ENCODE results near the gene DGKI.

DGKI gene

DNA sequence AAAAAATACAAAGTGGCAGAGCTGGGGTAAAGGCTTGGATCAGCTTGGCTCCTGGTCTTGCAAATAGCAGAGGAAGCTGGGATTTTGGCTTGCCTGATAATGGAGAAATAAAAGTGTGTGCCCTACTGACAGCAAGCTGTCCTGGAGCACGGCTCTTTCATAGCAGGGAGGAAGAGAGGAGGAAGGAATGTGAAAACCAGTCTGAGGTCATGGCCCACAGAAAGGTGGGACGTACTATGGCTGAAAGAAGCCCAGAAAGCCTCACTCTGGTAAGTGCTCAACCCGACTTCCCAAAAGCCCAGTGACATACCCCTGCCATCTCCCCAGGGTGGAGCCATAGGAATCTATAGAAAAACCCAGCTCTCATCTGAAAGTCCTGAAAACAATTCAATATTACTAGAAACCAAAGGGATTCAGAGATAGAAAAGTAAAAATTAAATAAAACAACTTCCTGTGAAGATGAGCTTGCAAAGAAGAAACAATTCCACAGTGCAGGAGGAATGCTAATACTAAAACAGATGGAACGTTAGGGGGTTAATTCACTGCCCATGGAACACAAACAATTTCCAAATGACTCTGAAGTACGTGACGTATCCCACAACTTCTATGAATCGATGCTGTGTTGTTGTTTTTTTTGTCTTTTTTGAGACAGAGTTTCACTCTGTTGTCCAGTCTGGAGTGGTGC lies 256.6 kb downstream of the DGKI start:
- H3K9ac ChIP-seq (ENCODE audit: low read length) = no peak overlapping the region
- no peak overlapping the region for H3K4me3 ChIP-seq (ENCODE audit: low read length)
- no peak overlapping the region for H2AFZ ChIP-seq (ENCODE audit: low read depth, low read length)
- no peak overlapping the region for H3K27ac ChIP-seq (ENCODE audit: low read length)
- no peaks in the 10 kb centered on the region for H3K79me2 ChIP-seq (ENCODE audit: low read length)
- H3K4me2 ChIP-seq (ENCODE audit: low read length) = no peak overlapping the region
- no peaks in the 10 kb centered on the region for H3K36me3 ChIP-seq (replicated peaks; ENCODE audit: low read depth, low read length)
- TF ChIP-seq, protein P1, sequence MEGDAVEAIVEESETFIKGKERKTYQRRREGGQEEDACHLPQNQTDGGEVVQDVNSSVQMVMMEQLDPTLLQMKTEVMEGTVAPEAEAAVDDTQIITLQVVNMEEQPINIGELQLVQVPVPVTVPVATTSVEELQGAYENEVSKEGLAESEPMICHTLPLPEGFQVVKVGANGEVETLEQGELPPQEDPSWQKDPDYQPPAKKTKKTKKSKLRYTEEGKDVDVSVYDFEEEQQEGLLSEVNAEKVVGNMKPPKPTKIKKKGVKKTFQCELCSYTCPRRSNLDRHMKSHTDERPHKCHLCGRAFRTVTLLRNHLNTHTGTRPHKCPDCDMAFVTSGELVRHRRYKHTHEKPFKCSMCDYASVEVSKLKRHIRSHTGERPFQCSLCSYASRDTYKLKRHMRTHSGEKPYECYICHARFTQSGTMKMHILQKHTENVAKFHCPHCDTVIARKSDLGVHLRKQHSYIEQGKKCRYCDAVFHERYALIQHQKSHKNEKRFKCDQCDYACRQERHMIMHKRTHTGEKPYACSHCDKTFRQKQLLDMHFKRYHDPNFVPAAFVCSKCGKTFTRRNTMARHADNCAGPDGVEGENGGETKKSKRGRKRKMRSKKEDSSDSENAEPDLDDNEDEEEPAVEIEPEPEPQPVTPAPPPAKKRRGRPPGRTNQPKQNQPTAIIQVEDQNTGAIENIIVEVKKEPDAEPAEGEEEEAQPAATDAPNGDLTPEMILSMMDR (IDR thresholded peaks at IDR 0.05; ENCODE audit: low read depth, low read length) = no peak
- TF ChIP-seq EZH2phosphoT487 (IDR thresholded peaks at IDR 0.05; ENCODE audit: low read depth) = no peak
- peaks cover 4% of the 10 kb centered on the region; the same call in 1 of the 2 replicates for H3K4me1 ChIP-seq (ENCODE audit: low read length)
- no peaks in the 10 kb centered on the region for H4K20me1 ChIP-seq (ENCODE audit: insufficient read depth, low read length)
- H3K27me3 ChIP-seq (ENCODE audit: low read depth, low read length) = peaks cover 22% of the 10 kb centered on the region
- no peaks in the 10 kb centered on the region for H3K9me3 ChIP-seq (ENCODE audit: insufficient read depth, low read length)

- H3K4me2 ChIP-seq (ENCODE audit: low read length) = no peak overlapping the region
- H3K4me1 ChIP-seq (ENCODE audit: low read length) = no peaks in the 10 kb centered on the region
- H2AFZ ChIP-seq (ENCODE audit: low read depth, low read length) = no peak overlapping the region
- H3K27ac ChIP-seq (ENCODE audit: low read length) = no peak overlapping the region
- no peaks in the 10 kb centered on the region for H3K9me3 ChIP-seq (ENCODE audit: insufficient read depth, low read length)
- H3K9ac ChIP-seq (ENCODE audit: low read length) = no peak overlapping the region
- no peaks in the 10 kb centered on the region for H3K36me3 ChIP-seq (replicated peaks; ENCODE audit: low read depth, low read length)
- no peaks in the 10 kb centered on the region for H3K79me2 ChIP-seq (ENCODE audit: low read length)
- H3K27me3 ChIP-seq (ENCODE audit: low read depth, low read length) = peaks cover 22% of the 10 kb centered on the region
- no peak overlapping the region for H3K4me3 ChIP-seq (ENCODE audit: low read length)
- no peaks in the 10 kb centered on the region for H4K20me1 ChIP-seq (ENCODE audit: insufficient read depth, low read length)
- TF ChIP-seq, protein P1 (IDR thresholded peaks at IDR 0.05; ENCODE audit: low read depth, low read length) = no peak
- no peak for TF ChIP-seq EZH2phosphoT487 (IDR thresholded peaks at IDR 0.05; ENCODE audit: low read depth)
These were observed 259.4 kb downstream of the DGKI start for GRCh38 chr7:137587326-137587725.

DNA sequence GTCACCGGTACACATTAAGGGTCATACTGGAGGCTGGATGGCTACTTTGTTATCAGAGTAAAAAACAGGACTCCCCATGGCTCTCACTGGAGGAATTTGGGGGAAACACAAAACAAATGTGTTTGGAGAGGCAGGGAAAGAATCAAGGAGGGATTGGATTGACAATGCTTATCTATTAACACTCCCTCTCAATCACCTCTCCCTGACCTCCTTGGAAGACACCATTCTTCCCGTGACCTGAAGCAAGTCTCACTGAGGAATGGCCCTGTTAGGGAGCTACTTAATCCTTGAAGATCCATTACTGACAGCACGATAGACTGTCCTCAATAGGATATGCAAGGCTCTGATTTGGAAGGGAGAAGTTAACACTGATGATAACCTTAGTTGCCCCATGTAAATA lies 261.2 kb downstream of the DGKI start:
- Histone ChIP-seq H3K4me1 (ENCODE audit: low read length) (no peaks in the 10 kb centered on the region), H3K27me3 (ENCODE audit: low read depth, low read length) (peaks cover 18% of the 10 kb centered on the region), H3K27ac (ENCODE audit: low read length) (no peak overlapping the region), H3K9me3 (ENCODE audit: insufficient read depth, low read length) (no peaks in the 10 kb centered on the region), H3K9ac (ENCODE audit: low read length) (no peak overlapping the region), H3K4me2 (ENCODE audit: low read length) (no peak overlapping the region), H3K4me3 (ENCODE audit: low read length) (no peak overlapping the region), H3K36me3 (replicated peaks; ENCODE audit: low read depth, low read length) (no peaks in the 10 kb centered on the region), H4K20me1 (ENCODE audit: insufficient read depth, low read length) (no peaks in the 10 kb centered on the region), H3K79me2 (ENCODE audit: low read length) (no peaks in the 10 kb centered on the region), H2AFZ (ENCODE audit: low read depth, low read length) (no peak overlapping the region)
- TF ChIP-seq EZH2phosphoT487 (IDR thresholded peaks at IDR 0.05; ENCODE audit: low read depth) = no peak
- TF ChIP-seq, protein P1 (IDR thresholded peaks at IDR 0.05; ENCODE audit: low read depth, low read length) = no peak

- Histone ChIP-seq H3K27me3 (ENCODE audit: low read depth, low read length) (no peaks in the 10 kb centered on the region; the same call in 1 of the 2 replicates), H3K4me1 (ENCODE audit: low read length) (no peaks in the 10 kb centered on the region), H2AFZ (ENCODE audit: low read depth, low read length) (no peak overlapping the region), H4K20me1 (ENCODE audit: insufficient read depth, low read length) (no peaks in the 10 kb centered on the region), H3K9ac (ENCODE audit: low read length) (no peak overlapping the region), H3K4me3 (ENCODE audit: low read length) (no peak overlapping the region), H3K36me3 (replicated peaks; ENCODE audit: low read depth, low read length) (no peaks in the 10 kb centered on the region), H3K4me2 (ENCODE audit: low read length) (no peak overlapping the region), H3K79me2 (ENCODE audit: low read length) (no peaks in the 10 kb centered on the region), H3K9me3 (ENCODE audit: insufficient read depth, low read length) (no peaks in the 10 kb centered on the region), H3K27ac (ENCODE audit: low read length) (no peak overlapping the region)
- TF ChIP-seq, protein P1 (IDR thresholded peaks at IDR 0.05; ENCODE audit: low read depth, low read length) = no peak
- no peak for TF ChIP-seq EZH2phosphoT487 (IDR thresholded peaks at IDR 0.05; ENCODE audit: low read depth)
These were observed 263.6 kb downstream of the DGKI start for GRCh38 chr7:137583172-137583571.
